ENCODE data around the gene MAPK6. TPM values are rescaled to one million over a fixed set of nuclear protein-coding genes. Genes with fewer than 3 reads are reported as not detected.

Gene MAPK6
- total RNA-seq, 4 donors from 2014 or later, result 30.3 to 69.4 (median 42.0) TPM

DNA sequence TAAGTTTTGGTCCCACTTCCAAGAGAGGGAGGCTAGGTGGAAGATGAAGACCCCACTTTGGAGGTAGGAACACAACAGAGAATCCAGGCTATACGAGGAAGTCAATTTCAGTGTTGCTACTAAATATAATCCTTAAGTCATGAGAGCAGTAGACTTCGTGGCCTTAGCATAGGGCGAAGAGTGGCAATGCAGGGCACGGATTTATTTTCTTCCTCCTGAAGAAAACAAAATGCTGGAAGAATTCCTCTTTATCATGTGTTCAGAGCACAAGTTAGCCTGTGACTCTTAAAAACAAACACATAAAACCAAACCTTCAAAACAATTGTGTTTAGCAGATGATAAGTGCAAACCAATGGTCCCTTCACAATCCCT is 74.1 kb downstream of the MAPK6 start:
- Histone ChIP-seq H3K4me1 (peaks cover 0 to 41% (median 21%) of the 10 kb centered on the region in 4 donors), H3K4me3 (no peak overlapping the region), H3K27me3 (no peaks in the 10 kb centered on the region), H3K36me3 (no peaks in the 10 kb centered on the region), H3K9me3 (peaks cover 4 to 10% of the 10 kb centered on the region in 2 donors), H3K27ac (peak overlapping the region in 3 of 4 donors; percentile 5 to 53 (median 8))
- in situ Hi-C loops (cut with MboI; ENCODE audit: low pct_ligation_motif_present in 1 of 4, low pct_unique_long_range_greater_than_20kb in 1 of 4, low sequenced_read_pairs in 3 of 4) (no loop called here), intact Hi-C loops (cut with DNase I; ENCODE audit: low total_unique reads) (no loop called here)
- WGBS, 2 donors (ENCODE audit: low coverage in 1 of 2), result 71 to 73% methylated on average over 3 to 4 of the region's 4 CpGs
- TF ChIP-seq, protein P1, sequence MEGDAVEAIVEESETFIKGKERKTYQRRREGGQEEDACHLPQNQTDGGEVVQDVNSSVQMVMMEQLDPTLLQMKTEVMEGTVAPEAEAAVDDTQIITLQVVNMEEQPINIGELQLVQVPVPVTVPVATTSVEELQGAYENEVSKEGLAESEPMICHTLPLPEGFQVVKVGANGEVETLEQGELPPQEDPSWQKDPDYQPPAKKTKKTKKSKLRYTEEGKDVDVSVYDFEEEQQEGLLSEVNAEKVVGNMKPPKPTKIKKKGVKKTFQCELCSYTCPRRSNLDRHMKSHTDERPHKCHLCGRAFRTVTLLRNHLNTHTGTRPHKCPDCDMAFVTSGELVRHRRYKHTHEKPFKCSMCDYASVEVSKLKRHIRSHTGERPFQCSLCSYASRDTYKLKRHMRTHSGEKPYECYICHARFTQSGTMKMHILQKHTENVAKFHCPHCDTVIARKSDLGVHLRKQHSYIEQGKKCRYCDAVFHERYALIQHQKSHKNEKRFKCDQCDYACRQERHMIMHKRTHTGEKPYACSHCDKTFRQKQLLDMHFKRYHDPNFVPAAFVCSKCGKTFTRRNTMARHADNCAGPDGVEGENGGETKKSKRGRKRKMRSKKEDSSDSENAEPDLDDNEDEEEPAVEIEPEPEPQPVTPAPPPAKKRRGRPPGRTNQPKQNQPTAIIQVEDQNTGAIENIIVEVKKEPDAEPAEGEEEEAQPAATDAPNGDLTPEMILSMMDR (IDR thresholded peaks at IDR 0.05), result no peak
- TF ChIP-seq POLR2AphosphoS5 (IDR thresholded peaks at IDR 0.05) (no peak), POLR2A (IDR thresholded peaks at IDR 0.05) (no peak), EP300 (IDR thresholded peaks at IDR 0.05; ENCODE audit: low read depth) (no peak)
- no peak for DNase-seq

DNA sequence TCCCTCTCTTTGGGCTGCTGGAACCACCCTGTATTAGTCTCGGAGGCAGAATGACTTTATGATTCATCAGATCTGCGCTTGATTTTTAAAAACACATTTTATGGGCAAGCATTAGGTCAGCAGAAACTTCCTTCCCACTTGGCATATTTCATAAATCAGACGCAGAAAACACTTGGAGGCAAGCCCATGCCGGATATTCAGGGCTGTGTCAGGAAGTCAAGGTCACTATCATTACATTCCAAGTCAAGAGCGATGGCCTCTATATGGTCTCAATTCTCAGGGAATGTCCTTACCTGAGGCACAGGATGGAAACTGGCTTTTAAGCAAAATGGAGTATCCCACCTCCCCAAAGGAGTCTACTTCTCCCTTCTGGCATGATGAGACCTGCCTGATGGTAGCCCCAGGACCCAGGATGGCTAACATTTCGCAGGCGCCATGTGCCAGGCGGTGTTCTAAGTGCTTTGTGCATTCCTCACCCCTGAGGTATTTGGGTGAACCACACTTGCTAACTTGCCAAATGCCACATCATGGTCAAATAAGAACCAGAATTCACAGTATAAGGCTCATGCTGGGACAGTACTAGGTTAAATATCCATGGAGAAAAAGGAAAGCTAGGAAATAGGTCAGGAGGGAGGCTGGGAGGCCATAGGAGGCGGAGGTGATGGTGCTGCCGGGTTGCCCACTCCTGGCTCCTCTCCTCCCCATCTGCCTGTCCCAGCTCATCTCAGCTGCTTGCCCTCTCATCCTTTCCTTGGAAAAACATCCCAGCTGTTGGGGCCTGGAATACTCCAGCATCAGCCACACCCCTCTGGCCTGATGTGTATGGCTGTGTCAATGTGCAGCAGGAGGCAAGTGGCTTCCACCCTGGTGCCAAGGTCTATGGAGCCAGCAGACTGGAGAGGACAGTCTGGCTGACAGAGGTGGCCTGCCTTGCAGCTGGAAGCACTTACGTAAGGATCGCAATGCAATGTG is 74.8 kb downstream of the MAPK6 start:
- intact Hi-C loops (cut with DNase I; ENCODE audit: low total_unique reads), result no loop called here
- H3K27ac ChIP-seq, result peak overlapping the region in 3 of 4 donors; percentile 45 to 53 (median 49)

DNA sequence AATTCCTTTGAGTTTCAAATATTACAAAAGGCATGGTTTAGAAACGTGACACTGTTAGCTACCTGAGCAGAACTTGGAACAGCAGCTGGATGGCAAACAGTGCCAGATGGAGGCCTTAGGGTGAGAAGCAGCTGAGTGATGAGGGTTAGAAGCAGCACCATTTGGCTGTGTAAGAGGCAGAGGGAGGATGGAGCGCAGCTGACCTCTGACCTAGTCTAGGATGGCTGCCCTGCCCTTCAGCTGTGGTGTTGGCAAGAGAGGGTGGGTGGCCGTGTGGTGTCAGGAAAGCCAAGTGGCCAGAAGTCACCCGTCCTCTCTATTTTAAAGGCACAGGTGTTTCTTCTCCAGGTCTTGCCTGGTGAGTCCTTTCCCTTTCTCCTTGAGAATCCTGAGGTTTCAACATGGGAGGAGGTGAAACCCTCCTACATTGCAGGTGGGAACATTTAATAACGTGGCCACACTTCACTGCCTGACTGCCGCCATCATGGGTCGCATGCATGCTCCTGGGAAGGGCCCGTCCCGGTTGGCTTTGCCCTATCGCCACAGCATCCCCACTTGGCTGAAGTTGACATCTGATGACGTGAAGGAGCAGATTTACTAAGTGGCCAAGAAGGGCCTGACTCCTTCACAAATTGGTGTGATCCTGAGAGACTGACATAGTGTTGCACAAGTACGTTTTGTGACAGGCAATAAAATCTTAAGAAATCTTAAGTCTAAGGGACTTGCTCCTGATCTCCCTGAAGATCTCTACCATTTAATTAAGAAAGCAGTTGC is 76.0 kb downstream of the MAPK6 start:
- no peak for DNase-seq
- WGBS, 2 donors (ENCODE audit: low coverage in 1 of 2), result 60 to 81% methylated on average over 1 to 12 of the region's 12 CpGs
- intact Hi-C loops (cut with DNase I; ENCODE audit: low total_unique reads) (no loop called here), in situ Hi-C loops (cut with MboI; ENCODE audit: low pct_ligation_motif_present in 1 of 4, low pct_unique_long_range_greater_than_20kb in 1 of 4, low sequenced_read_pairs in 3 of 4) (no loop called here)
- peak overlapping the region; percentile 18 to 61 (median 54) for H3K27ac ChIP-seq
- H3K27me3 ChIP-seq, result no peaks in the 10 kb centered on the region
- H3K9me3 ChIP-seq, result peaks cover 4 to 6% of the 10 kb centered on the region in 2 donors
- no peaks in the 10 kb centered on the region for H3K36me3 ChIP-seq
- TF ChIP-seq EP300 (IDR thresholded peaks at IDR 0.05; ENCODE audit: low read depth) (no peak), POLR2A (IDR thresholded peaks at IDR 0.05) (no peak), POLR2AphosphoS5 (IDR thresholded peaks at IDR 0.05) (no peak)
- TF ChIP-seq, protein P1 (IDR thresholded peaks at IDR 0.05), result no peak
- peaks cover 0 to 45% (median 21%) of the 10 kb centered on the region in 4 donors for H3K4me1 ChIP-seq
- no peak overlapping the region for H3K4me3 ChIP-seq

More for the DNA sequence above, 74.8 kb downstream of the MAPK6 start:
- Histone ChIP-seq H3K27me3 (no peaks in the 10 kb centered on the region), H3K36me3 (no peaks in the 10 kb centered on the region), H3K4me1 (peaks cover 0 to 45% (median 21%) of the 10 kb centered on the region in 4 donors), H3K4me3 (no peak overlapping the region), H3K9me3 (peaks cover 4 to 10% of the 10 kb centered on the region in 2 donors)
- TF ChIP-seq, protein P1 (IDR thresholded peaks at IDR 0.05), result no peak
- TF ChIP-seq POLR2AphosphoS5 (IDR thresholded peaks at IDR 0.05), result peak; percentile 17 to 56 (median 39)
- in situ Hi-C loops (cut with MboI; ENCODE audit: low pct_ligation_motif_present in 1 of 4, low pct_unique_long_range_greater_than_20kb in 1 of 4, low sequenced_read_pairs in 3 of 4), result no loop called here
- WGBS, 2 donors (ENCODE audit: low coverage in 1 of 2), result 28 to 63% methylated on average over 4 to 12 of the region's 12 CpGs
- DNase-seq, result no peak

Data from transverse colon (tissue), 4 donors.